A673 (cell line): ENCODE measurements around the gene SUFU. TPM values are rescaled to one million over a fixed set of nuclear protein-coding genes. Genes with fewer than 3 reads are reported as not detected.

Experiments
- BruUV-seq: library from RNA; stranded (reverse); fragments of 400-500 nt; replicated peaks from 2 replicates; lab custom pipeline; 2021; lab: Mats Ljungman, UMichigan
- CTCF ChIA-PET: fragments of 300-600 bp; sonication (Branson Sonifier 250); formaldehyde crosslinking; loops from one replicate; lab custom pipeline; 2022; ENCODE audit warnings: antibody characterized with exemption; lab: Charles Lee
- POLR2A ChIA-PET: fragments of 300-600 bp; sonication (Branson Sonifier 250); formaldehyde crosslinking; loops from one replicate; lab custom pipeline; 2022; ENCODE audit warnings: antibody characterized with exemption; ENCODE audit not compliant: low non-redundant PET; lab: Charles Lee
- DNase-seq: peaks from one replicate; pipeline ENCODE4 v3.0.0-alpha.2; 2015; ENCODE audit warnings: low spot score
- H3K27ac ChIP-seq: fragments of 200-600 bp; sonication (generic); 2 replicates; pipeline ENCODE4 v1.5.1; 2016; ENCODE audit warnings: mixed run types, low read depth, mild to moderate bottlenecking, mixed read lengths, antibody characterized with exemption, low read length; ENCODE audit not compliant: poor library complexity, severe bottlenecking
- H3K27me3 ChIP-seq: fragments of 200-600 bp; sonication (generic); replicated peaks from 2 replicates; pipeline ENCODE4 v1.6.1; 2017; ENCODE audit warnings: mixed run types, low read depth, mild to moderate bottlenecking, mixed read lengths, antibody characterized with exemption, low read length; ENCODE audit not compliant: insufficient read depth, poor library complexity
- H3K36me3 ChIP-seq: fragments of 200-600 bp; sonication (generic); 2 replicates; pipeline ENCODE4 v1.6.1; 2016; ENCODE audit warnings: mixed run types, mild to moderate bottlenecking, mixed read lengths, antibody characterized with exemption, low read length; ENCODE audit not compliant: insufficient read depth, poor library complexity, severe bottlenecking
- H3K4me1 ChIP-seq: fragments of 200-600 bp; sonication (generic); 2 replicates; pipeline ENCODE4 v1.6.1; 2017; ENCODE audit warnings: mixed run types, mild to moderate bottlenecking, mixed read lengths, antibody characterized with exemption, low read length; ENCODE audit not compliant: insufficient read depth, poor library complexity, severe bottlenecking
- H3K4me3 ChIP-seq: fragments of 200-600 bp; sonication (generic); 2 replicates; pipeline ENCODE4 v1.5.1; 2016; ENCODE audit warnings: low read depth, mixed run types, mild to moderate bottlenecking, mixed read lengths, low read length; ENCODE audit not compliant: poor library complexity, severe bottlenecking
- H3K9me3 ChIP-seq: fragments of 200-600 bp; sonication (generic); 2 replicates; pipeline ENCODE4 v1.6.1; 2016; ENCODE audit warnings: mixed run types, low read depth, mild to moderate bottlenecking, mixed read lengths, antibody characterized with exemption, low read length; ENCODE audit not compliant: poor library complexity, severe bottlenecking
- CTCF ChIP-seq: fragments of 300-800, 200-600 bp; sonication (generic); conservative IDR thresholded peaks from 2 replicates; pipeline ENCODE4 v1.5.1; 2017; ENCODE audit warnings: low read depth, mild to moderate bottlenecking, antibody characterized with exemption, low read length, moderate library complexity, mixed read lengths
- EZH2 ChIP-seq: fragments of 200-600 bp; sonication (generic); IDR thresholded peaks from 2 replicates; pipeline ENCODE4 v1.6.1; 2017; ENCODE audit warnings: borderline replicate concordance, low read depth, mild to moderate bottlenecking, mixed read lengths, antibody characterized with exemption, low read length; ENCODE audit not compliant: poor library complexity, severe bottlenecking
- intact Hi-C: fragments of 100-400 bp; cut with micrococcal nuclease; formaldehyde crosslinking; loops from one replicate; pipeline ENCODE4 v1.10.0; 2022; ENCODE audit not compliant: unreplicated experiment
- total RNA-seq: library from RNA; stranded (reverse); gene quantifications from 2 replicates; pipeline ENCODE4 v1.2.3, GENCODE V29; 2021

SUFU gene
- total RNA-seq, 1 experiment from 2014 or later, result 20.5 TPM

- intact Hi-C loops, result no loop called here
- no peak for TF ChIP-seq CTCF
- no peak for TF ChIP-seq EZH2
- no peak overlapping the region for H3K4me3 ChIP-seq
- peaks cover 26% of the 10 kb centered on the region for H3K36me3 ChIP-seq
- H3K9me3 ChIP-seq, result no peaks in the 10 kb centered on the region
- DNase-seq, result no peak
- ChIA-PET POLR2A (no interaction called here), CTCF (no interaction called here)
- H3K4me1 ChIP-seq, result no peaks in the 10 kb centered on the region
- no peak overlapping the region for H3K27ac ChIP-seq
- BruUV-seq, result no TSS peak
- H3K27me3 ChIP-seq, result no peaks in the 10 kb centered on the region
These were observed 12.6 kb upstream of the SUFU start for GRCh38 chr10:102491136-102491535.

- TF ChIP-seq EZH2 (no peak), CTCF (no peak)
- Histone ChIP-seq H3K27ac (no peak overlapping the region), H3K4me3 (no peak overlapping the region), H3K27me3 (no peaks in the 10 kb centered on the region), H3K9me3 (no peaks in the 10 kb centered on the region), H3K4me1 (no peaks in the 10 kb centered on the region), H3K36me3 (peaks cover 15% of the 10 kb centered on the region)
- intact Hi-C loops, result no loop called here
- BruUV-seq, result no TSS peak
- ChIA-PET POLR2A (no interaction called here), CTCF (no interaction called here)
- no peak for DNase-seq
These were observed 11.3 kb upstream of the SUFU start for GRCh38 chr10:102492344-102492939.

DNA sequence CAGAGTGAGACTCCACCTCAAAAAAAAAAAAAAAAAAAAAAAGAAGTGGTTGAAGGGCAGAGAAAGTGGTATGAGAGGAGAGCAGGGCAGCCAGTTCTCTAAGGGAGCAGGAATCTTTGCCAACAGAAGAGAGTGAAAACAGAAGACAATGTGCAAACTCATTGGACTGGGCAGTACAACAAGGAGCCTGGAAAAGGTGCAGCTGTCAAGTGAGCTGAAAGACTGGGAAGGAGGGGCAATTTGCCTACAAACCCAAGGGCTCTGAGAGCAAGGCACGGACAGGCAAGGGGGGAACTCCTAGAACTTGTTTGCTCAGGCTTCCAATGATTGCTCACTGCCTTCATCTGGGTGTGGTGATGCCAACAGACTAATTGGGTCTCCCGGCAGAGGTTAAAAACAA is 10.8 kb upstream of the SUFU start:
- CTCF ChIA-PET, result no interaction called here

More for the DNA sequence above, 10.8 kb upstream of the SUFU start:
- Histone ChIP-seq H3K4me1 (no peaks in the 10 kb centered on the region), H3K9me3 (no peaks in the 10 kb centered on the region), H3K27me3 (no peaks in the 10 kb centered on the region), H3K27ac (no peak overlapping the region), H3K36me3 (peaks cover 11% of the 10 kb centered on the region), H3K4me3 (no peak overlapping the region)
- POLR2A ChIA-PET, result no interaction called here
- TF ChIP-seq CTCF (no peak), EZH2 (no peak)
- intact Hi-C loops, result no loop called here
- no TSS peak for BruUV-seq
- DNase-seq, result no peak
